ENCODE measurements around the gene FHAD1. TPM values are rescaled to one million over a fixed set of nuclear protein-coding genes. Genes with fewer than 3 reads are reported as not detected.

Gene FHAD1
- total RNA-seq, 2 experiments from 2014 or later: not detected

DNA sequence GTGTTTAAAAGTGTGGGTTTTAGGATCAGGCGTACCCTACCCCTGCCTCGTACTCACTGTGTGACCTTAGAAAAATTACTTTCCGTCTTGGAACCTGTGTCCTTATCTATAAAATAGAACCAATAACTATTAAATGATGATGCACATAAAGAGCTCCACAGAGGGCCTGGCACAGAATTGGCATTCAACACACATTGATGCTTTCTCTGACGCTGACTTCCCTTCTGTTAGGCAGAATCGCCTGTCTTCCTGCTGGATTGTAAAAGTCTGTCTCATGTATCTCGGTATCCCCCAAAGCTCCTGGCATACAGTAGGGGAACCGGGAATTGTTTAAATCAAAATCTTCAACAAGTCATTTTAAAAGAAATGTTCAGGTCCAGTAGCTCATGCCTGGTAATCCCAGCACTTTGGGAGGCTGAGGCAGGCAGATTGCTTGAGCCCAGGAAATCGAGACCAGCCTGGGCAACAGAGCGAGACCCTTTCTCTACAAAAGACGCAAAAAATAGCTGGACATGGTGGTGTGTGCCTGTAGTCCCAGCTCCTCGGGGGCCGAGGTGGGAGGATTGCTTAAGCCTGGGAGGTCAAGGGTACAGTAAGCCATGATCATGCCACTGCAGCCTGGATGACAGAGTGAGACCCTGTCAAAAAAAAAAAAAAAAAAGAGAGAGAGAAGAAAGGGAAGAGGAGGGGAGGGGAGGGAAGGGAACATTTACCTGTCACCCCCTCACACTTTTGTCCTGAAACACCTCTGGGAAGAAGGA, 41.3 kb upstream of the FHAD1 start:
- ATAC-seq (ENCODE audit: poor library complexity): no peak
- ChIA-PET POLR2A (no interaction called here), CTCF (no interaction called here)
- H3K4me3 Mint-ChIP-seq: no peak overlapping the region
- H3K36me3 Mint-ChIP-seq (ENCODE audit: low read depth): no peaks in the 10 kb centered on the region
- no peak for DNase-seq
- no peaks in the 10 kb centered on the region for H3K9me3 Mint-ChIP-seq
- no peak overlapping the region for H3K27ac ChIP-seq (ENCODE audit: low read depth in 1 of 2, low read length in 2 of 2)
- no peaks in the 10 kb centered on the region for H3K9me3 ChIP-seq (ENCODE audit: control insufficient read depth in 1 of 2, insufficient read depth in 1 of 2, low read length in 2 of 2)
- H3K27me3 ChIP-seq (ENCODE audit: control insufficient read depth in 1 of 2, insufficient read depth in 2 of 2, low read length in 2 of 2): peaks cover 0 to 2% of the 10 kb centered on the region in 2 experiments
- H3K36me3 ChIP-seq (ENCODE audit: insufficient read depth, low read length): no peaks in the 10 kb centered on the region
- no peak overlapping the region for H3K4me3 ChIP-seq (ENCODE audit: low read length)
- no peak overlapping the region for H3K27ac Mint-ChIP-seq
- TF ChIP-seq, protein P1, sequence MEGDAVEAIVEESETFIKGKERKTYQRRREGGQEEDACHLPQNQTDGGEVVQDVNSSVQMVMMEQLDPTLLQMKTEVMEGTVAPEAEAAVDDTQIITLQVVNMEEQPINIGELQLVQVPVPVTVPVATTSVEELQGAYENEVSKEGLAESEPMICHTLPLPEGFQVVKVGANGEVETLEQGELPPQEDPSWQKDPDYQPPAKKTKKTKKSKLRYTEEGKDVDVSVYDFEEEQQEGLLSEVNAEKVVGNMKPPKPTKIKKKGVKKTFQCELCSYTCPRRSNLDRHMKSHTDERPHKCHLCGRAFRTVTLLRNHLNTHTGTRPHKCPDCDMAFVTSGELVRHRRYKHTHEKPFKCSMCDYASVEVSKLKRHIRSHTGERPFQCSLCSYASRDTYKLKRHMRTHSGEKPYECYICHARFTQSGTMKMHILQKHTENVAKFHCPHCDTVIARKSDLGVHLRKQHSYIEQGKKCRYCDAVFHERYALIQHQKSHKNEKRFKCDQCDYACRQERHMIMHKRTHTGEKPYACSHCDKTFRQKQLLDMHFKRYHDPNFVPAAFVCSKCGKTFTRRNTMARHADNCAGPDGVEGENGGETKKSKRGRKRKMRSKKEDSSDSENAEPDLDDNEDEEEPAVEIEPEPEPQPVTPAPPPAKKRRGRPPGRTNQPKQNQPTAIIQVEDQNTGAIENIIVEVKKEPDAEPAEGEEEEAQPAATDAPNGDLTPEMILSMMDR (IDR thresholded peaks at IDR 0.05): no peak
- intact Hi-C loops (cut with DNase I, micrococcal nuclease): no loop called here
- H3K4me1 Mint-ChIP-seq (ENCODE audit: low read depth): no peaks in the 10 kb centered on the region
- H3K4me1 ChIP-seq (ENCODE audit: insufficient read depth, low read length): no peaks in the 10 kb centered on the region
- peaks cover 15% of the 10 kb centered on the region for H3K27me3 Mint-ChIP-seq

DNA sequence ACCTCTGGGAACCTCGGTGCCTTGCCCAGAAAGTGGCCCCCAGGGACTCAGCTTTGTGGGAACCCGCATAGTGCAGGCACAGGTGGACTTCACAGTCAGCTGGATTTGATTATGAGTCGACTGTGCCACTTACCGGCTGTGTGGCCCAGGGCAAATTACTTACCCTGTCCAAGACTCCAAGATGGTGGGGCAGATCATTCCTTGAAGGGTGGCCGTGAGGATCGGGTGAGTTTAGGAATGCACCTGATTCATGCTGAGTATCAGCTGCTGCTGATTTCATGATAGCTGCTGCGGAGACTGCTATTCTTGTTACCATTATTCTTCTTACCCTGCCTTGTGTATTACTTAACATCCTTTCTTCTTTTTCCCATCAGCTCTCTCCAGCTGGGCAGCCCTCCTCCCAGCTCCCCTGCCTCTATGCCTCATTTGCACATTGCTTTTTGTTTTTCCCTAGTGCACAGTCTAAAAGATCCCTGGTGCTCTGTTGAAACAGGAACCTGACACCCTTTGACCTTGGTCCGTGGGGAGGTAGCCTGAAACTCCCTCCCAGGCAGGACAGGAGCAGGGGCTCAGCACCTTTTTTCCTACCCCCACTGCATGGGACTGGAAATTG, 40.5 kb upstream of the FHAD1 start:
- CTCF ChIA-PET: no interaction called here
- peaks cover 22% of the 10 kb centered on the region for H3K27me3 Mint-ChIP-seq

DNA sequence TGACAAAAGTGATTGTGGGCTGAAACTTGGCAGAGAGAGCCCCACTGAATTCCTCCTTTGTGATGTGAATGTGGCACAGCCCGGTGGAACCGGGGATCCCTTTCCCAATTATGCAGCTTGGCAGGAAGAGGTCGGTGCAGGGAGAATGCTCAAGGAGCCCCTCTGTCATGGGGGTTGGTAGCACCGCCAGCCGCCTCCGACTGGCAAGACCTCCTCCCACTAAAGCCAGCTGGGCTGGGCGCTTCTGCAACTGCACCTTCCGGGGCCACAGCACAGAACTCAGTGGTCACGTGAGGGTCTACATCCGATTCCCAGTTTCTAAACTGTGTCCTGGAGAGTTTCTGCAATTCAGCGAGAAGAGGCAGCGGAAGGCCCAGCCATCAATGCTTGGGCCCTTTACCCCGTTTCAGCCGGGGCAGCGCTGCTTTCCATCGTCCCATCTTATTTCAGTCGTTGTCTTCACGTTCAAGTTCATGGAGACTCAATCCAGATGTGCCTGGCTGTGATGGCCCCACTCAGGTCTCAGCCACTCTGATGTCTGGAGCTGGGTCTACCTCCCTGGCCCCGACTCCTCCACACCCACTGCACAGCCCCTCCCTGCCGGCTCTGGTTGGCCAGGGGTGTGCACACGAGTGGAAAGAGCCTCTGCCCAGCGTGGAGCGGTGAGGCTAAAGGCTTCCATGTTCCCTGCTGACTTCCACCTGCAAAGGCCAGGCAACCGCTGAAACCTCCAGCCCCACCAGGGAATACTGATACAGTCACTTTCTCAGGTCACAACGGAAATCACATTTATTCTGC, 39.8 kb upstream of the FHAD1 start:
- Histone ChIP-seq H3K36me3 (ENCODE audit: insufficient read depth, low read length) (no peaks in the 10 kb centered on the region), H3K27me3 (ENCODE audit: control insufficient read depth in 1 of 2, insufficient read depth in 2 of 2, low read length in 2 of 2) (peaks cover 0 to 2% of the 10 kb centered on the region in 2 experiments), H3K4me1 (ENCODE audit: insufficient read depth, low read length) (no peaks in the 10 kb centered on the region), H3K9me3 (ENCODE audit: control insufficient read depth in 1 of 2, insufficient read depth in 1 of 2, low read length in 2 of 2) (no peaks in the 10 kb centered on the region), H3K27ac (ENCODE audit: low read depth in 1 of 2, low read length in 2 of 2) (no peak overlapping the region), H3K4me3 (ENCODE audit: low read length) (no peak overlapping the region)
- no peak for ATAC-seq (ENCODE audit: poor library complexity)
- no peaks in the 10 kb centered on the region for H3K4me1 Mint-ChIP-seq (ENCODE audit: low read depth)
- POLR2A ChIA-PET: no interaction called here
- peaks cover 23% of the 10 kb centered on the region for H3K27me3 Mint-ChIP-seq
- H3K9me3 Mint-ChIP-seq: no peaks in the 10 kb centered on the region
- intact Hi-C loops (cut with DNase I, micrococcal nuclease): no loop called here
- TF ChIP-seq, protein P1 (IDR thresholded peaks at IDR 0.05): no peak
- H3K36me3 Mint-ChIP-seq (ENCODE audit: low read depth): no peaks in the 10 kb centered on the region
- no peak for DNase-seq
- no peak overlapping the region for H3K27ac Mint-ChIP-seq
- CTCF ChIA-PET: interaction anchor here (0.5 kb wide), 1 partner anchor 20 kb away, joined by 3 read pairs; no protein-coding TSS in a partner anchor
- no peak overlapping the region for H3K4me3 Mint-ChIP-seq

More for the DNA sequence above, 40.5 kb upstream of the FHAD1 start:
- intact Hi-C loops (cut with DNase I, micrococcal nuclease): no loop called here
- Histone ChIP-seq H3K27me3 (ENCODE audit: control insufficient read depth in 1 of 2, insufficient read depth in 2 of 2, low read length in 2 of 2) (peaks cover 0 to 2% of the 10 kb centered on the region in 2 experiments), H3K4me1 (ENCODE audit: insufficient read depth, low read length) (no peaks in the 10 kb centered on the region), H3K27ac (ENCODE audit: low read depth in 1 of 2, low read length in 2 of 2) (no peak overlapping the region), H3K9me3 (ENCODE audit: control insufficient read depth in 1 of 2, insufficient read depth in 1 of 2, low read length in 2 of 2) (no peaks in the 10 kb centered on the region), H3K36me3 (ENCODE audit: insufficient read depth, low read length) (no peaks in the 10 kb centered on the region), H3K4me3 (ENCODE audit: low read length) (no peak overlapping the region)
- H3K4me1 Mint-ChIP-seq (ENCODE audit: low read depth): no peaks in the 10 kb centered on the region
- H3K9me3 Mint-ChIP-seq: no peaks in the 10 kb centered on the region
- DNase-seq: no peak
- H3K4me3 Mint-ChIP-seq: no peak overlapping the region
- no peak for ATAC-seq (ENCODE audit: poor library complexity)
- TF ChIP-seq, protein P1 (IDR thresholded peaks at IDR 0.05): no peak
- H3K27ac Mint-ChIP-seq: no peak overlapping the region
- POLR2A ChIA-PET: no interaction called here
- H3K36me3 Mint-ChIP-seq (ENCODE audit: low read depth): no peaks in the 10 kb centered on the region

Data from CD4-positive, alpha-beta T cell (primary cell).